H1 (cell line): ENCODE measurements around the gene TSHZ2. TPM values are rescaled to one million over a fixed set of nuclear protein-coding genes. Genes with fewer than 3 reads are reported as not detected.

Source experiments
- CTCF ChIA-PET: fragments of 300-600 bp; sonication (Branson Sonifier 250); formaldehyde crosslinking; loops from one replicate; lab custom pipeline; 2021; ENCODE audit not compliant: partially characterized antibody; lab: Charles Lee
- POLR2A ChIA-PET: fragments of 300-600 bp; sonication (Branson Sonifier 250); formaldehyde crosslinking; loops from one replicate; lab custom pipeline; 2021; ENCODE audit warnings: inconsistent platforms; ENCODE audit not compliant: partially characterized antibody; lab: Charles Lee
- DNase-seq, 2 experiments: peaks; one replicate each; pipeline versions ENCODE4 v3.0.0 to v3.0.0-alpha.2; 2010 to 2022; ENCODE audit warnings: low spot score in 2 of 2, low read depth in 1 of 2, mixed read lengths in 1 of 2
- FAIRE-seq: peaks from 2 replicates; lab custom pipeline; 2011; peaks lifted over from hg19 to GRCh38; lab: Jason Lieb, UNC
- H2AFZ ChIP-seq: 2 replicates; pipeline ENCODE4 v1.8.1; 2012; ENCODE audit warnings: low read length, inconsistent platforms
- H2AK5ac ChIP-seq: 2 replicates; pipeline ENCODE4 v1.6.1; 2013; ENCODE audit warnings: low read depth, low read length
- H2BK120ac ChIP-seq: replicated peaks from 2 replicates; pipeline ENCODE3; 2013; ENCODE audit warnings: low read depth, low read length, inconsistent platforms
- H2BK12ac ChIP-seq: 2 replicates; pipeline ENCODE4 v1.6.1; 2013; ENCODE audit warnings: low read depth, low read length
- H2BK15ac ChIP-seq: 2 replicates; pipeline ENCODE4 v1.6.1; 2013; ENCODE audit warnings: low read length
- H2BK20ac ChIP-seq: 2 replicates; pipeline ENCODE4 v1.6.1; 2013; ENCODE audit warnings: low read length
- H2BK5ac ChIP-seq: 2 replicates; pipeline ENCODE4 v1.6.1; 2013; ENCODE audit warnings: low read depth, low read length
- H3K14ac ChIP-seq: 2 replicates; pipeline ENCODE4 v1.6.1; 2013; ENCODE audit warnings: inconsistent platforms; ENCODE audit not compliant: insufficient read length
- H3K18ac ChIP-seq: 2 replicates; pipeline ENCODE4 v1.6.1; 2013; ENCODE audit warnings: low read length; ENCODE audit errors: extremely low read depth
- H3K23ac ChIP-seq: 2 replicates; pipeline ENCODE4 v1.6.1; 2013; ENCODE audit warnings: inconsistent platforms; ENCODE audit not compliant: insufficient read length
- H3K23me2 ChIP-seq: 2 replicates; pipeline ENCODE4 v1.6.1; 2013; ENCODE audit warnings: low read depth, low read length
- H3K27ac ChIP-seq: 2 replicates; pipeline ENCODE4 v1.6.1; 2011; ENCODE audit warnings: low read depth, low read length, inconsistent platforms
- H3K27me3 ChIP-seq, 4 experiments: replicated peaks in 1 of 4; 1 replicate in 1 of 4; 2 replicates in 3 of 4; pipeline versions ENCODE4 v1.6.1 to v1.8.1; 2011 to 2013; ENCODE audit warnings: low read length in 3 of 4, mild to moderate bottlenecking in 3 of 4, inconsistent platforms in 2 of 4, mixed read lengths in 2 of 4, moderate library complexity in 1 of 4; ENCODE audit not compliant: control insufficient read depth in 3 of 4, insufficient read depth in 3 of 4; ENCODE audit errors: extremely low read depth in 1 of 4
- H3K36me3 ChIP-seq, 4 experiments: 2 replicates each; pipeline versions ENCODE4 v1.6.1 to v1.8.1; 2011 to 2013; ENCODE audit warnings: mild to moderate bottlenecking in 4 of 4, low read length in 3 of 4, moderate library complexity in 2 of 4, control low read depth in 1 of 4, inconsistent platforms in 1 of 4; ENCODE audit not compliant: insufficient read depth in 4 of 4, control insufficient read depth in 2 of 4
- H3K4ac ChIP-seq: replicated peaks from 2 replicates; pipeline ENCODE3; 2013; ENCODE audit warnings: low read length, low read depth, mixed read lengths, inconsistent platforms; ENCODE audit not compliant: insufficient read length
- H3K4me1 ChIP-seq, 4 experiments: replicated peaks in 1 of 4; 1 replicate in 1 of 4; 2 replicates in 3 of 4; pipeline versions ENCODE4 v1.6.1 to v1.8.1; 2011 to 2013; ENCODE audit warnings: low read length in 3 of 4, inconsistent platforms in 2 of 4, mixed read lengths in 1 of 4; ENCODE audit not compliant: insufficient read depth in 4 of 4, control insufficient read depth in 3 of 4
- H3K4me2 ChIP-seq, 2 experiments: 2 replicates each; pipeline versions ENCODE4 v1.6.1 to v1.8.1; 2011 to 2013; ENCODE audit warnings: low read depth in 2 of 2, low read length in 2 of 2, control low read depth in 1 of 2, inconsistent platforms in 1 of 2, mild to moderate bottlenecking in 1 of 2; ENCODE audit not compliant: insufficient read depth in 1 of 2
- H3K4me3 ChIP-seq, 4 experiments: fragments of 200-600, 300-600 bp in 1 of 4; sonication (generic), shearing (Covaris generic), sonication (Bioruptor Twin) in 1 of 4; 2 replicates each; pipeline versions ENCODE4 v1.5.1 to v1.8.1; 2011 to 2016; ENCODE audit warnings: low read length in 4 of 4, low read depth in 3 of 4, control low read depth in 2 of 4, inconsistent platforms in 2 of 4, mild to moderate bottlenecking in 2 of 4, mixed read lengths in 1 of 4, moderate library complexity in 1 of 4; ENCODE audit not compliant: insufficient read depth in 2 of 4; ENCODE audit errors: extremely low read depth in 1 of 4
- H3K56ac ChIP-seq: replicated peaks from 2 replicates; pipeline ENCODE3; 2013; ENCODE audit warnings: low read depth, mild to moderate bottlenecking, mixed read lengths, low read length, inconsistent platforms; ENCODE audit not compliant: insufficient read length
- H3K79me1 ChIP-seq: 2 replicates; pipeline ENCODE4 v1.6.1; 2013; ENCODE audit warnings: low read depth, low read length, control low read depth
- H3K79me2 ChIP-seq, 2 experiments: 2 replicates each; pipeline versions ENCODE4 v1.6.1 to v1.8.1; 2012 to 2013; ENCODE audit warnings: low read length in 2 of 2, mild to moderate bottlenecking in 2 of 2, inconsistent platforms in 1 of 2; ENCODE audit not compliant: insufficient read depth in 2 of 2, control insufficient read depth in 1 of 2
- H3K9ac ChIP-seq, 4 experiments: replicated peaks in 1 of 4; 1 replicate in 1 of 4; 2 replicates in 3 of 4; pipeline versions ENCODE4 v1.6.1 to v1.8.1; 2011 to 2013; ENCODE audit warnings: low read depth in 3 of 4, low read length in 3 of 4, control low read depth in 2 of 4, mild to moderate bottlenecking in 2 of 4, moderate library complexity in 2 of 4, inconsistent platforms in 1 of 4; ENCODE audit errors: extremely low read depth in 1 of 4
- H3K9me3 ChIP-seq, 2 experiments: 2 replicates each; pipeline versions ENCODE4 v1.6.1 to v1.8.1; 2012 to 2013; ENCODE audit warnings: mild to moderate bottlenecking in 2 of 2, moderate library complexity in 2 of 2, control low read depth in 1 of 2, inconsistent platforms in 1 of 2, low read depth in 1 of 2, low read length in 1 of 2, mixed read lengths in 1 of 2; ENCODE audit not compliant: insufficient read depth in 2 of 2
- H4K20me1 ChIP-seq, 2 experiments: replicated peaks in 1 of 2; 2 replicates each; pipeline versions ENCODE3 to v1.8.1; 2011 to 2013; ENCODE audit warnings: inconsistent platforms in 2 of 2, low read length in 2 of 2, mild to moderate bottlenecking in 1 of 2; ENCODE audit not compliant: insufficient read depth in 2 of 2, control insufficient read depth in 1 of 2
- H4K5ac ChIP-seq: 2 replicates; pipeline ENCODE4 v1.6.1; 2013; ENCODE audit warnings: low read length, low read depth, mixed read lengths, inconsistent platforms; ENCODE audit not compliant: insufficient read length
- H4K8ac ChIP-seq: 2 replicates; pipeline ENCODE4 v1.8.0; 2013; ENCODE audit warnings: mild to moderate bottlenecking, moderate library complexity, low read length, inconsistent platforms; ENCODE audit not compliant: insufficient read depth; ENCODE audit errors: extremely low read depth
- H4K91ac ChIP-seq: replicated peaks from 2 replicates; pipeline ENCODE3; 2013; ENCODE audit warnings: low read length, mixed read lengths, inconsistent platforms; ENCODE audit not compliant: insufficient read length
- JUND ChIP-seq: IDR thresholded peaks from 2 replicates; pipeline ENCODE4 v1.6.1; 2011; ENCODE audit warnings: mild to moderate bottlenecking, improper control_type of control experiment, low read length
- KDM5A ChIP-seq: fragments of 200-600 bp; IDR thresholded peaks from 2 replicates; pipeline ENCODE4 v1.7.1; 2012; ENCODE audit warnings: mild to moderate bottlenecking, low read length, inconsistent platforms, mixed read lengths
- RAD21 ChIP-seq, 2 experiments: IDR thresholded peaks in 1 of 2; conservative IDR thresholded peaks in 1 of 2; 2 replicates each; pipeline ENCODE4 v1.6.1; 2011; ENCODE audit warnings: low read depth in 2 of 2, low read length in 2 of 2, improper control_type of control experiment in 1 of 2, inconsistent platforms in 1 of 2, mild to moderate bottlenecking in 1 of 2, moderate library complexity in 1 of 2
- WGBS, 2 experiments: shearing (Covaris generic) in 1 of 2; methylation state at CpG; one replicate each; pipeline versions ENCODE4 v1.1.6 to v1.1.7; 2013 to 2015; ENCODE audit warnings: low lambda C conversion rate in 2 of 2, mixed read lengths in 2 of 2, inconsistent platforms in 1 of 2, low coverage in 1 of 2, missing lambda C conversion rate in 1 of 2; ENCODE audit not compliant: insufficient replicate concordance in 2 of 2, insufficient coverage in 1 of 2, insufficient read length in 1 of 2; ENCODE audit errors: extremely low coverage in 1 of 2, missing lambda C conversion rate in 1 of 2; 5-methylcytosine and 5-hydroxymethylcytosine counted together
- polyA plus RNA-seq, 7 experiments: library from polyadenylated mRNA; depleted of rRNA in 3 of 7; stranded (reverse) in 5 of 7; unstranded in 2 of 7; fragments of >200 nt in 5 of 7; fragments of 200-250 nt in 2 of 7; gene quantifications; 1 replicate in 5 of 7; 2 replicates in 1 of 7; 4 replicates in 1 of 7; pipeline versions ENCODE4 v1.2.1 to v1.2.3, GENCODE V29; 2011 to 2013; ENCODE audit warnings: missing spikeins in 2 of 7, mixed read lengths in 2 of 7
- total RNA-seq: library from RNA; stranded (reverse); fragmentation: NEBNext Ultra II Directional; extraction: Animal tissue kit (Norgen Biotek cat#: 25700); gene quantifications from 2 replicates; pipeline ENCODE4 v1.2.1, GENCODE V29; 2021

TSHZ2 gene
- total and polyA plus RNA-seq, 2 of the 8 experiments (the other 6 are each of a cell fraction or from before 2014, with no cell fraction given), result 0.14 to 0.30 TPM

- H3K79me2 ChIP-seq, result no peaks in the 10 kb centered on the region
- no peak overlapping the region for H3K56ac ChIP-seq
- no peak overlapping the region for H2BK12ac ChIP-seq
- no peak overlapping the region for H3K18ac ChIP-seq
- no peak overlapping the region for H3K9ac ChIP-seq
- no peak overlapping the region for H3K14ac ChIP-seq
- H2AFZ ChIP-seq, result no peak overlapping the region
- H4K8ac ChIP-seq, result no peak overlapping the region
- H3K79me1 ChIP-seq, result no peaks in the 10 kb centered on the region
- no peak overlapping the region for H2BK5ac ChIP-seq
- 100% methylated on average over 2 of the region's 5 CpGs; no CpG with 5 or more reads in 1 of the 2 experiments for WGBS, 2 experiments
- no peak overlapping the region for H3K4ac ChIP-seq
- FAIRE-seq (no peak), DNase-seq (no peak)
- no peak overlapping the region for H4K5ac ChIP-seq
- CTCF ChIA-PET, result interaction anchor here (0.7 to 1.6 kb wide), 4 partner anchors 11 to 113 kb away, joined by 3 to 4 read pairs (median 3); no protein-coding TSS in a partner anchor
- no peaks in the 10 kb centered on the region; a peak in 1 of 7 replicates for H3K4me1 ChIP-seq
- H3K23me2 ChIP-seq, result no peaks in the 10 kb centered on the region
- no peak overlapping the region for H3K4me2 ChIP-seq
- POLR2A ChIA-PET, result no interaction called here
- H2BK120ac ChIP-seq, result no peak overlapping the region
- H4K20me1 ChIP-seq, result no peaks in the 10 kb centered on the region
- no peak overlapping the region for H3K4me3 ChIP-seq
- H3K27me3 ChIP-seq, result no peaks in the 10 kb centered on the region
- H4K91ac ChIP-seq, result no peak overlapping the region
- no peak for TF ChIP-seq JUND
- peak; percentile 16 to 33; a peak in 2 of 4 replicates for TF ChIP-seq RAD21 (IDR thresholded peaks at IDR 0.05 in 1 of 2, conservative IDR thresholded peaks at IDR 0.05 in 1 of 2; ENCODE audit: low read depth in 2 of 2, low read length in 2 of 2)
- TF ChIP-seq KDM5A, result no peak
- H3K23ac ChIP-seq, result no peak overlapping the region
- H2BK20ac ChIP-seq, result no peak overlapping the region
- H2BK15ac ChIP-seq, result no peak overlapping the region
- H3K36me3 ChIP-seq, result no peaks in the 10 kb centered on the region
- no peak overlapping the region for H2AK5ac ChIP-seq
- H3K27ac ChIP-seq, result no peak overlapping the region
- no peaks in the 10 kb centered on the region for H3K9me3 ChIP-seq
Measured at GRCh38 chr20:53321596-53321995, 349.4 kb downstream of the TSHZ2 start.
